HG03520 (cell line): ENCODE results near the gene WDR70.
"Not testable (repeated sequence)": the region's sequence is repeated elsewhere in the genome, so short reads cannot be mapped to it uniquely, and the experiment has no call there.

Source experiments
- ATAC-seq: cut with Tn5 transposase; IDR thresholded peaks from one replicate; pipeline ENCODE4 v1.9.1; 2021; ENCODE audit warnings: mild to moderate bottlenecking, moderate library complexity; ENCODE audit not compliant: unreplicated experiment

WDR70 gene

DNA sequence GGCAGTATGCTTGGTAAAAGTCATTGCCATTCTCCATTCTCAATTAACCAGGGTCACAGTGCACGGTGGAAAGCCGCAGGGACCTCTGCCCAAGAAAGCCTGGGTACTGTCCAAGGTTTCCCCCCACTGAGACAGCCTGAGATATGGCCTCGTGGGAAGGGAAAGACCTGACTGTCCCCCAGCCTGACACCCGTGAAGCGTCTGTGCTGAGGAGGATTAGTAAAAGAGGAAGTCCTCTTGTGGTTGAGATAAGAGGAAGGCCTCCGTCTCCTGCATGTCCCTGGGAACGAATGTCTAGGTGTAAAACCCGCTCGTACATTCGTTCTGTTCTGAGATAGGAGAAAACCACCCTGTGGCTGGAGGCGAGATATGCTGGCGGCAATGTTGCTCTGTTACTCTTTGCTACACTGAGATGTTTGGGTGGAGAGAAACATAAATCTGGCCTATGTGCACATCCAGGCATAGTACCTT is 293.0 kb downstream of the WDR70 start:
- not testable (repeated sequence) for ATAC-seq

DNA sequence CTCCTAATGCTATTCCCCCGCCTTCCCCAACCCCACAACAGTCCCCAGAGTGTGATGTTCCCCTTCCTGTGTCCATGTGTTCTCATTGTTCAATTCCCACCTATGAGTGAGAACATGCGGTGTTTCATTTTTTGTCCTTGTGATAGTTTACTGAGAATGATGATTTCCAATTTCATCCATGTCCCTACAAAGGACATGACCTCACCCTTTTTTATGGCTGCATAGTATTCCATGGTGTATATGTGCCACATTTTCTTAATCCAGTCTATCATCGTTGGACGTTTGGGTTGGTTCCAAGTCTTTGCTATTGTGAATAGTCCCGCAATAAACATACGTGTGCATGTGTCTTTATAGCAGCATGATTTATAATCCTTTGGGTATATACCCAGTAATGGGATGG is 295.2 kb downstream of the WDR70 start:
- ATAC-seq, result not testable (repeated sequence)

DNA sequence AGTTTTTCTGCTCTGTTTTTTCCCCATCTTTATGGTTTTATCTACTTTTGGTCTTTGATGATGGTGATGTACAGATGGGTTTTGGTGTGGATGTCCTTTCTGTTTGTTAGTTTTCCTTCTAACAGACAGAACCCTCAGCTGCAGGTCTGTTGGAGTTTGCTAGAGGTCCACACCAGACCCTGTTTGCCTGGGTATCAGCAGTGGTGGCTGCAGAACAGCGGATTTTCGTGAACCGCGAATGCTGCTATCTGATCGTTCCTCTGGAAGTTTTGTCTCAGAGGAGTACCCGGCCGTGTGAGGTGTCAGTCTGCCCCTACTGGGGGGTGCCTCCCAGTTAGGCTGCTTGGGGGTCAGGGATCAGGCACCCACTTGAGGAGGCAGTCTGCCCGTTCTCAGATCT is 300.2 kb downstream of the WDR70 start:
- ATAC-seq, result not testable (repeated sequence)

DNA sequence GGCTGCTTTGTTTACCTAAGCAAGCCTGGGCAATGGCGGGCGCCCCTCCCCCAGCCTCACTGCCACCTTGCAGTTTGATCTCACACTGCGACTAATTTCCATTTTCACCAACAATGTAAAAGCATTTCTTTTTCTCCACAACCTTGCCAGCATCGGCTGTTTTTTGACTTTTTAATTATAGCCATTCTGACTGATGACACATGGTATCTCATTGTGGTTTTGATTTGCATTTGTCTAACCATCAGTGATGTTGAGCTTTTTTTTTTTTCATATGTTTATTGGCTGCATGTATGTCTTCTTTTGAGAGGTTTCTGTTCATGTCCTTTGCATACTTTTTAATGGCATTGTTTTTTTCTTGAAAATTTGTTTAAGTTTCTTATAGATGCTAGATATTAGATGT is 300.8 kb downstream of the WDR70 start:
- not testable (repeated sequence) for ATAC-seq

DNA sequence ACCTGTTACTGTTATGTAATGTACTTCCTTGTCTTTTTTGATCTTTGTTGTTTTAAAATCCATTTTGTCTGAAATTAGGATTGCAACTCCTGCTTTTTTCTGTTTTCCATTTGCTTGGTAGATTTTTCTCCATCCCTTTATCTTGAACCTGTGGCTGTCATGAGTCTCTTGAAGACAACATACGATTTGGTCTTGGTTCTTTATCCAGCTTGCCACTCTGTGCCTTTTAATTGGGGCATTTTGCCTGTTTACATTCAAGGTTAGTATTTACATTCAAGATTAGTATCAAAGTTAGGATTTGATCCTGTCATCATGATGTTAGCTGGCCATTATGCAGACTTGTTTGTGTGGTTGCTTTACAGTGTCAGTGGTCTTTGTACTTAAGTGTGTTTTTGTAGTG is 304.0 kb downstream of the WDR70 start:
- ATAC-seq, result no peak

GRCh38 chr5:37685211-37685610 is 306.1 kb downstream of the WDR70 start:
- ATAC-seq, result no peak

- ATAC-seq, result no peak
These were observed 306.7 kb downstream of the WDR70 start for GRCh38 chr5:37685816-37686215.

DNA sequence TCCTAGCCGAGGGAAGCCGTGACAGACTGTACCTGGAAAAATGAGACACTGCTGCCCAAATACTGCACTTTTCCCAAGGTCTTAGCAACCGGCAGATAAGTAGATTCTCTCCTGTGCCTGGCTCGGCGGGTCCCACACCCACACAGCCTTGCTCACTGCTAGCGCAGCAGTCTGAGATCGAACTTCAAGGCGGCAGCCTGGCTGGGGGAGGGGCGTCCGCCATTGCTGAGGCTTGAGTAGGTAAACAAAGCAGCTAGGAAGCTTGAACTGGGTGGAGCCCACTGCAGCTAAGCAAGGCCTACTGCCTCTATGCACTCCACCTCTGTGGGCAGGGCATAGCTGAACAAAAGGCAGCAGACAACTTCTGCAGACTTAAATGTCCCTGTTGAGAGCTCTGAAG is 309.8 kb downstream of the WDR70 start:
- not testable (repeated sequence) for ATAC-seq

DNA sequence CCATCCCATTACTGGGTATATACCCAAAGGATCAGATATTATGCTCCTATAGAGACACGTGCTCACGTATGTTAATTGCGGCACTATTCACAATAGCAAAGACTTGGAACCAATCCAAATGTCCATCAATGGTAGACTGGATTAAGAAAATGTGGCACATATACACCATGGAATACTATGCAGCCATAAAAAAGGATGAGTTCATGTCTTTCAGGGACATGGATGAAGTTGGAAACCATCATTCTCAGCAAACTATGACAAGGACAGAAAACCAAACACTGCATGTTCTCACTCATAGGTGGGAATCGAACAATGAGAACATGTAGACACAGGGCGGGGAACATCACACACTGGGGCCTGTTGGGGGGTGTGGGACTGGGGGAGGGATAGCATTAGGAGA is 315.2 kb downstream of the WDR70 start:
- not testable (repeated sequence) for ATAC-seq

- ATAC-seq, result no peak
These were observed 315.7 kb downstream of the WDR70 start for GRCh38 chr5:37694867-37695266.

DNA sequence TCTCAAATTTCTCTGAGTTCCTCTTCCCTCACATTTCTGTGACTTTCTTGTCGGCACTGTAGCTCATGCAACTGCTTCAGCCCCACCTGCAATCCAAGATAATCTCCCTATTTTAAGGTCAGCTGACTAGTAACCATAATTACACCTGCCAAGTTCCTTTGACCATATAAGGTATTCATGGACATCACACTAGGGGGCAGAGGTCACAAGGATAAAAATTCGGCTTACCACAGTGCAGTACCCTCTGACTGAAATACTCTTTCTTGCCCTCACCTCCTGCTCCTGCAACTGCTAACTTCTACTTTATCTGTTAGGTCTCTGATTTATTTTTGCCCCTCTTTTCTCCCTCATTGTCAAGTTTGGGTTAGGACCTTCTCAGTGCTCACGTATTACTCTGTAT is 316.5 kb downstream of the WDR70 start:
- no peak for ATAC-seq

DNA sequence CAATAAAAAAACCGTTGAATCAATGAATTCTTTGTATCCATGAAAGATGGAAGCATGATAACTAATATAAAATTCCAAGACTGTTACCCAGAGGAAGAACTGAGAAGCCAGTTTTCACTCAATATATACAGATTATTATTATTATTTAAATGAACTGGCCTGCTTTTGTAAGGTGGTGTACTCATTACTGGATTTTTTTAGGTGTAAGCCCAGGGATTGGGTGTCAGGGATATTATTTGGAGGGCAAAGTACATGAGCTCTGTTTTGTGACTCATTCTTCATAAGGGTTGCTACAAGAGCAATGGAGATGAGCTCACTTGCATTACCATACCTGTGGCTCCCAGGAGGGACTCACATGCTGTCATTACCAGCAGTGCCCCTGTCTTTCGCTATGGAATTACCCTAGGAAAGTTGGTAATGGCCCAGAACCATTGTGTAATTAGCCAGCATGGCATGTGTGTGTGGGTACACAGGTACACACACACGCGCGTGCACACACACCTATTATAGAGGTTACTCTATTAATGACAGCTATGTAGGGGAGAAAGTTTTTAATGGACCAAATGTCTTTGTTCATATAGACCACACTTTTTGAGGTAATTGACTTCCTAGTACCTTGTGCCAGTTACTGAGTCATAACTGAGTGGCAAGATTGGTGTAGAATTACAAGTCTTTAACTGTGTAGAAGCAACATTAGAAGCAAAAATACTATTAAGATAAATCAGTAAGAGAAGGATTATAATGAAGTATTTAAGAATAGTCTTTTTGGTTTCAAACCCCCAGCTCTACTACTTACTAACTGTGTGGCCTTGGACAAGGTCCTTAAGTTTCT is 317.3 kb downstream of the WDR70 start:
- ATAC-seq, result no peak

GRCh38 chr5:37701868-37702267 is 322.8 kb downstream of the WDR70 start:
- ATAC-seq, result no peak

DNA sequence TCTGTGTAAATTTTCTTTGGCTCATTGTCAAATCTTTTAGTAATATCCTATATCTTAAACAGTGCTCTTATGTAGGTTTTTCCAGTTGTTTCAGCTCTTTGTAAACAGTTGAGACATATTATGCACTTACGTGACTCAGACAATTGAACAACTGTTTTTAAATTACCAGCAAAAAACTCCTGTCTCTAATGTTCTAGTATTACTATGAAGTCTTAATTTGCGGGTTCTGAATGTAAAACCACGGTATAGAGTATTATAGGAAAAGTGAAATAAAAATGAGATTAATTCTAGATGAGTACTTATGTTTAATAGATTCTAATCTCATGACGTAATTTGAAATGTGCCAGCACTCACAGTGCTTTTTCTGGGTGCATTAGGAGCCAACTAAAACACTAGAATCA is 324.7 kb downstream of the WDR70 start:
- ATAC-seq, result no peak

DNA sequence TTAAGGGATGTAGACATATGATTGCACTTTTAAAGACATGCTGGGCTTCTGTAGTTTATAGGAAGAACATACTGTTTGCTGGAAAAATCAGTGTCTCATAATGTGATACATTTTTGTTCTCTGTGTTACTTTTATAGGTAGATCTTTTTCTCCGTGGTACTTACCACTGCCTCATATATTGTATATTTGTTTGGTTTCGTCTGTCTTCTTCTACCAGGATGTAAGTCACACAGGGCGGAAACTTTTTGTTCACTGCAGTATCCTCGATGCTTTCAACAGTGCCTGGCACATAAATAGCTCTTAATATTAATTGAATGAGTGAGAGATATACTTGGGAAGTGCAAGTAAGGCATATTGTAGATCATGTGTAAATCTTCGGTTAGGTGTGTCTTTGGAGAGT is 325.3 kb downstream of the WDR70 start:
- no peak for ATAC-seq

DNA sequence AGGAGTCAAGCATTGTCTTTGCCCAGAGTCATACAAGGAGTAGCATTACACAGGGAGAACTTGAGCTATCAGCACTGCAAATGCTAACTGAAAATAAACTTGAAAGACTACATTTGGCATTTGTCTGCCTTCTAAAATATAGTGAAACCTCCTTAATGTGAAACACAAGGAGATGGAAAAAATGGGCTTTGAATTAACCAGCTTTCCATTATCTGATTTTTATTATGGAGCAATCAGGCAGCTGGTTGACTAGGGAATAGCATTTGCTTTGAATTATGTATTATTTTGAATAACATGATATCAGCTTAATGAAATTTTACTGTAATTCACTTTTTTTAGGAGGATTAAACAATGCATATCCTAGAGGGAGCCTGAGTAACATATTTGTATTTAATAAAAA is 329.9 kb downstream of the WDR70 start:
- ATAC-seq, result no peak

GRCh38 chr5:37710965-37711364 is 331.8 kb downstream of the WDR70 start:
- ATAC-seq, result peak; percentile 41

DNA sequence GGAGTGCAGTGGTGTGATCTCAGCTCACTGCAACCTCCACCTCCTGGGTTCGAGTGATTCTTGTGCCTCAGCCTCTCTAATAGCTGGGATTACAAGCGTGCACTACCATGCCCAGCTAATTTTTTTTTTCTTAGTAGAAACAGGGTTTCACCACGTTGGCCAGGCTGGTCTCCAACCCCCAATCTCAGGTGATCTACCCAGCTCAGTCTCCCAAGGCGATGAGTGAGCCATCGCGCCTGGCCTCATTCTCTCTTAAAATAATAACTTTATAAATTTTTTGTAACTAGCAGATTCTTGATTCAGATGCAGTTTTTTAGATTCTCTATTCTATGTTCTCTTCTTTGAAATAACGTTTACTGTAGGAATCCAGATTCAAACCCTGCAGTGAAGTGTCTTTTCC is 333.6 kb downstream of the WDR70 start:
- ATAC-seq, result no peak

DNA sequence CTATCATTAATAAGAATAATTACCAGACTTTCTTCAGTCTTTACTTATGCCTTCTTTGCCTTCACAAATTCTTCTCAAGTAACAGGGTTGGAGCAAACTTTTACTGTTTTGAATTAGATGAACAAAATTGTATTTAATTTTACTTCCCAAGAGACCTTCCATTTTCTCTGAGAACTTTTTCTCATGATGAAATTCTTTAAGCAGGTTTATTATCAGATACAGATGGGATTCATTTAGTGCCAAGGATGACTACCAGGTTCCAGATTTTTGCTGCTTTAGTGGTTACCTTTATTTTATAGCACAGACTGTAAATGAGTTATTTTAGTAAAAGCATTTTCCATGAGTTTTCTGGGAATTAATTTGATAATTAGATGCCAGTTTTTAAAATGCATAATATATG is 335.6 kb downstream of the WDR70 start:
- ATAC-seq, result no peak

GRCh38 chr5:37715361-37715760 is 336.2 kb downstream of the WDR70 start:
- no peak for ATAC-seq

DNA sequence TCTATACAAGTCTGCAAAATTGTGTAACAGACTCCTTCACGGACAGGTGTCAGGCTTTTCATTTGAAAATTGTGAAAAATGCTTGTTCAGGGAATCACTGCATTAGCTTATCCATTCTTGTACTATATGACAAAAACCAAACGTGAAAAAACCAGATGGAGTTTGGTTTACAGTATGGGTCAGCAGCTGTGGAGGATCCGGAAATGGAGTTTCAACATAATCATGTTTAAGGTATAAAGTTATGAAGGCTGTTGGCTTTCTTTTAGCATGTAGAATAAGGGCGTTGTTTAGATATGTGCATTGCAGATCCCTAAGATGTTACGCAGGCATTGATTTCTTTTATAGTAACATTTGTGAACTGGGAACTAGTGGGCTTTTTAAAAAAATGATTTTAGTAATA is 336.9 kb downstream of the WDR70 start:
- no peak for ATAC-seq

DNA sequence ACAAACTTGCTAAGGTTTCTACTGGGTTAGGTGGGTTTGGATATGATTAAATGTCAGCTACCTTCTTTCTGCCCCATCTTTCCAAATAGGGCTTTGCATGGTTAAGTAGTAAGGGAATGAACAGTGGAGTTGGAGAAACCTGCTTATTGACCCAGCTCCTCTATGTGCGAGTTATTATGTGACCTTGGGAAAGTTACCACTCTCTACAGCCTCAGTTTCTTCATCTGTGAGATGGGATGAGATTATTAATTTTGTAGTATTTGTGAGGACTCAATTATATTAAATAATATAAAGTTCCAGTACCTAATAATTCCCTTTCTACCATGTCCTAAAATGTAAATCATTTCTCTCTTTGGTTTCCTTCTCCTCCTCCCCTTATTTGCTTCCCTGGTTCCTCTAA is 337.3 kb downstream of the WDR70 start:
- ATAC-seq, result no peak

- ATAC-seq, result no peak
These were observed 338.1 kb downstream of the WDR70 start for GRCh38 chr5:37717276-37717612.
